ENCODE results near the gene NDOR1.

Gene NDOR1

DNA sequence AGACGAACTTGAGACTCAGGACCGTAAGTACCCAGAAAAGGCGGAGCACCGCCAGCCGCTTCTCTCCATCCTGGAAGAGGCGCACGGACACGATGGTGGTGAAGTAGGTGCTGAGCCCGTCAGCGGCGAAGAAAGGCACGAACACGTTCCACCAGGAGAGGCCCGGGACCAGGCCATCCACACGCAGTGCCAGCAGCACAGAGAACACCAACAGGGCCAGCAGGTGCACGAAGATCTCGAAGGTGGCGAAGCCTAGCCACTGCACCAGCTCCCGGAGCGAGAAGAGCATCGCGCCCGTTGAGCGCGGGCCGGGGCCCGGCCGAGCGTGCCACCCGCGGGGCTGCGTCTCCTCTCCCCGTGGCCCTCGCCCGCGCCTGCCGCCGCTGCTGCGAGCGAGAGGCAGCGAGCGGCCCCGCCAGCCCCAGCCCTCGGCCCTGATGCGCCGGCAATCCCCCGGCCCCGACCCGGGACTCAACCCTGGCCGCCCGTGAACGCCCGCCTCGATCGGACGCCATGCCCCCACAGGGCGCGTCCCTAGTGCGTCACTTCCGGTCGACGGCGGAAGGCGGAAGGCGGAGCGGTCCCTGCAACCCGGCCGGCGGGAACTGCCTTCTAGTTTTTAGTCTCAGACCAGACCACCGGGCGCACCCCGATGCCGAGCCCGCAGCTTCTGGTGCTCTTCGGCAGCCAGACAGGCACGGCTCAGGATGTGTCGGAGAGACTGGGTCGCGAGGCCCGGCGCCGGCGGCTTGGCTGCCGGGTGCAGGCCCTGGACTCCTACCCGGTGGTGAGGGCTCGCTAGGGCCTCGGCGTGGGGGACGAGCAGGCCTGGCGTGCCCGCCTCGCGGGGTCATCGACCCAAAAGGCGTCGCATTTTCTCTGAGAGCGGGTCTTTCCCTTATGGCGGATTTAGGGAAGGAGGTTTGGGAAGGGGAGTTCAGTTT lies at the start of gene NDOR1, which contains the start of gene TMEM203:
NDOR1 (plus strand) TSS at position 575 of the 944 bp plus-strand sequence; CDS start at position 653, 78 bp downstream.
TMEM203 (minus strand) TSS at position 523 of the 944 bp plus-strand sequence; CDS start at position 289, 234 bp downstream.
- no peak for DNase-seq

DNA sequence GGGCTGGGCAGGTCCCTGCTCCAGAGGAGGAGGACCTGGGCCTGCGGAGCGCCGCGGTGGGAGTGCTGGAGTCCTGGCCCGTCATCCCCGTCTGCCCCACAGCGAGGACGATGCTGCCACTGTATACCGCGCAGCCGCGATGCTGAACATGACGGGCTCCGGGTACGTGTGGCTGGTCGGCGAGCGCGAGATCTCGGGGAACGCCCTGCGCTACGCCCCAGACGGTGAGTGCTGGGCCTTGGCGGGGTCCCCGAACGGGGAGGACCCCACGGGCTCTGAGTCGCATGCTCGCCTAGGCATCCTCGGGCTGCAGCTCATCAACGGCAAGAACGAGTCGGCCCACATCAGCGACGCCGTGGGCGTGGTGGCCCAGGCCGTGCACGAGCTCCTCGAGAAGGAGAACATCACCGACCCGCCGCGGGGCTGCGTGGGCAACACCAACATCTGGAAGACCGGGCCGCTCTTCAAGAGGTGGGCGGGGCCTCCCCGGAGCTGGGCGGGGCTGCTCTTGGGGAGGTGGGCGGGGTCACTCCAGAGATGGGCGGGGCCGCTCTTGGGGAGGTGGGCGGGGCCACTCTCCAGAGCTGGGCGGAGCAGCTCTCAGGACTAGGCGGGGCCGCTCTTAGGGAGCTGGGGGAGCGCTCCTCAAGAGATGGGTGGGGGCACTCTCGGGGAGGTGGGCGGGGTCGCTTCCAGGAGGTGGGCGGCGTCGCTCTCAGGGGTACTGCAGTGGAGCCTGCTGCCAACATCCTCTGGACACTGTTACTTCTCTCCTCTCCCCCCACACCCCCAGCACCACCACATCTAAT lies 48.7 kb upstream of the NDOR1 start:
- peak; percentile 37 for DNase-seq

DNA sequence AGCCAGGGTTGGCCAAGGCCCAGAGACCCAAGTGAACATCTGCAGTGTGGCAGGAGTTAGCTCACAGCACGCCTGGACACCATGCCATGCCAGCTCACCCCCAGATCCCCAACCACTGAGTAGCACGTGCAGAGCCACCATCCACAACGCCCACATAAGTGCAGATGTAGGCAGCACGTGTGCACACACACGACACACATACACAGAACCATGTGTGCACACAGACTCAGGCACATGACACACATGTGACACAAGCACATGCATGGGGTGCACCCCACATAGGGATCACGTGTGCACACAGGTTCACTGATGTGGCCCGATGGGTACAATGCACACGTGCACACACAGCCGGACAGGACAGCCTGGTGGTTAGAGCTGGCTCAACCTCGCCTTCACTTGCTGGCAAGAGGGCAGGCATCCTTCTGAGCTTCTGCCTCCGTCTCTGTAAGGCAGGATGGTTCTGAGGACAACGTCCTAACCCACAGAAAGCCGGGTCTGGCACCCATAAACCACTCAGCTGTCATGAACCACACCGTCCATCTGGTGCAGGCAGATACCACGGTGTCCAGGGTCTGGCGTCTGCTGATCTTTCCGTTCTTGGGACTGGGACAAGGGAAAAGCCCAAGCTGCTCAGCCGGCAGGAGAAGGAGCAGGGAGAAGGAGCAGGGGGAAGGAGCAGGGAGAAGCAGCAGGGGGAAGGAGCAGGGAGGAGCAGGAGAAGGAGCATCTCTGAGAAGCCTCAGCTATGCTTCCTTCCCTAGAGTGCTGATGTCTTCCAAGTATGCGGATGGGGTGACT lies 47.7 kb upstream of the NDOR1 start:
- no peak for DNase-seq

GRCh38 chr9:137158625-137159024 lies 46.9 kb upstream of the NDOR1 start:
- DNase-seq: peak; percentile 63

DNA sequence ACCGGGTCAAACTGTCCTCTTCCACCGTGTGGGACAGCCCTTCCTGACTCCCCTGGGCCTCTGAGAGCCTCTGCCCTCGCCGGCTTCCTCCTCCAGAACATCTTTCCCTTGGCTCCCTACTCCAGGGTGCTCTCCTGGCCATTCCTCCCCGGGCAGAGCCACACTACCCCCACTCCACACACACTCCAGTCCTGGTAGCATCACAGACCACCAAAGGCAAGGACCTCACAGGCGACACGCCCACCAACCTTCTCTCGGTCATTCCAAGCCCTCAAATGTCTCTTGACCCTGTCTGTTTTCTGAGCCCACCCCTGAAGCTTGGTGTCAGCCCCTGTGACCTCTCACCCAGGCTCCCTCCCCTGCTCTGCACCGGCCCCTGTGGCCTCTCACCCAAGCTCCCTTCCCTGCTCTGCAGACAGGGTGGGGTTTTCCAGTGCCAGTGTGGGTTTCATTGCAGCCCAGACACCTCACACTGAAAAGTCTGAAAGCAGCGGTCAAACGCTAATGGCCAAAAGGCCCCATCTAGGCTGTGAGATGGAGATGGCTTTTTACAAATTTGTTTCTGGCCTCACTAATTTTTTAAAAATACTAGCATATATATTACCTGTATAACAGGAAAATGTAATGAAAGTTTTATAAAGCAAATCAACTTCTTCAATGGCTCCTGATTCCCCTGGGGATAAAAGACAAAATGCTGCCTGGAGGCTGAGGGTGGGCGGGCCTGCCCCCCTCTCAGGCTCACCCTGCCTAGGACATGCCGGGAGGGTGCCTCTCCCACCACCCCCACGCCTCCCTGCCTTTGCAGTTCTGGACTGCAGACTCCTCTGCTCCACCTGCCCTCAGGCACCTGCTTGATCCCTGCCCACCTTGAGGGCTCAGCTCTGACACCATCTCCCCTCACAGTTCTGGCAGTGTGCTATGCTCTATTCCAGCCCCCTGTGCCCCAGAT lies 46.1 kb upstream of the NDOR1 start:
- no peak for DNase-seq

DNA sequence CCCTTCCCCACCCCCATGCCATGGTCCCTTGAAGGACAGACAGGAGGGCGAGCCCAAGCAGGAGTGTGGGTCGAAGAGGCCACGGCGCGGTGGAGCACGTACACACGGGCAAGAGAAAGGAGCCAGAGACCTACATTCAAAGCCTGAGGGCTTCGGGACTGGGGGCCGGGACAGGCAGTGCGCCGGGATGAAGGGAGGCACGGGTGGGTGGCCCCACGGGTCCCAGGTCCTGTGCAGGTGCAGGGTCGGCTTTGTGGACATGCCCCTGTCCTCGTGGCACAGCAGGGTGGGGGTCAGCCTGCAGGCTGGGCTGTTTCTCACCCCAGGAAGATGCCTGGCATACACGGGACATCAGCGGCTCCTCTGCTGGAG lies 45.5 kb upstream of the NDOR1 start:
- DNase-seq: no peak

DNA sequence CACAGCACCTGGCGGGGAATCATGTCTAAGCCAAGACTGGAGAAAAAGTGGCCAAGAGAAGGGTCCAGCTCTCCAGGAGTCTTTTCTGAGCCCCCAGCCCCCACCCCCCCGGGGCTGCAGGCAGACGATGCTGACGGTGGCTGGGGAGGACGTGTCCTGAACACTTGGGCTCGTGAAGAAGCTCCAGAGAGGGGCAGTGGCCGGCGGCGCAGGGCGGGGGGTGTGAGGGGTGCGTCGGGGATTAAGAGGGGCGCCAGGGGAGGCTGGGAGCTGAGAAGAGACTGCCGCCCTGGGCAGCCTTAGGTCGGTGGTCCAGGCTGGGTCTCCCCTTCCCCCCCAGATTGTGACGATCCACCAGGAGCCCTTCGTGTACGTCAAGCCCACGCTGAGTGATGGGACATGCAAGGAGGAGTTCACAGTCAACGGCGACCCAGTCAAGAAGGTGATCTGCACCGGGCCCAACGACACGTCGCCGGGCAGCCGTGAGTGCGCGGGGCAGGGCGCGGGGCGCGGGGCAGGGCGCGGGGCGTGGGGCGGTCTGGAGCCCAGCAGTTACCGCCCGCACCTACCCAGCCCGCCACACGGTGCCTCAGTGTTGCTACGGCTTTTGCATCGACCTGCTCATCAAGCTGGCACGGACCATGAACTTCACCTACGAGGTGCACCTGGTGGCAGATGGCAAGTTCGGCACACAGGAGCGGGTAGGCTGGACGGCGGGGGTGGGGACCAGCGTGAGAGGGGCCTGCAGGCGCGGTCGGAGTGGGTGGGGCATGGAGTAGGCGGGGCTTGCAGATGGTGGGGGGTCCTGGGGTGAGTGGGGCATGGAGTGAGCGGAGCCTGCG lies 44.6 kb upstream of the NDOR1 start:
- DNase-seq: peak; percentile 82

DNA sequence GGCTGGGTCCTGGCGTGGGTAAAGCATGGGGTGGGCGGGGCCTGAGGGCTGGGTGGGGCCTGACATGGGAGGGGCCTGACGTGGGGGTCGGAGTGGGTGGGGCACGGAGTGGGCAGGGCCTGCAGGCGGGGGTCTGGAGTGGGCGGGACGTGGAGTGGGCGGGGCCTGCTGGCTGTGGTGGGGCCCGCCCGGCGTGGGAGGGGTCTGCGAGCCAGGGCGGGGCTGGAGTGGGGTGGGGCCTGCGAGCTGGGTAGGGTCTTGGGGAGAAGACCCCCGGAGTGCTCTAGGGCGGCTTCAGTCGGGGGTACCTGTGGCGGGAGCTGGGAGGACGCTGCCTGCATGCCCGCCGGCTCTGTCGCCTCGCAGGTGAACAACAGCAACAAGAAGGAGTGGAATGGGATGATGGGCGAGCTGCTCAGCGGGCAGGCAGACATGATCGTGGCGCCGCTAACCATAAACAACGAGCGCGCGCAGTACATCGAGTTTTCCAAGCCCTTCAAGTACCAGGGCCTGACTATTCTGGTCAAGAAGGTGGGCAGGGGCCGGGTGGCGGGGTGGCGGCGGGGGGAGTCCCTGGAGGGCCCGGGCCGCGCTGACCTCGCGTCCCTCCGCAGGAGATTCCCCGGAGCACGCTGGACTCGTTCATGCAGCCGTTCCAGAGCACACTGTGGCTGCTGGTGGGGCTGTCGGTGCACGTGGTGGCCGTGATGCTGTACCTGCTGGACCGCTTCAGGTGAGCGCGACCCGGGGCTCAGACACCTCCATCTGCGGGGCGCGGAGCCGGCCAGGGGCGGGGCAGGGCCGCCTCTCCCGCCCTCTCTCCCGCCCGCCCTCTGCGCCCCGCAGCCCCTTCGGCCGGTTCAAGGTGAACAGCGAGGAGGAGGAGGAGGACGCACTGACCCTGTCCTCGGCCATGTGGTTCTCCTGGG lies 43.7 kb upstream of the NDOR1 start:
- no peak for DNase-seq

GRCh38 chr9:137162505-137163364 lies 42.8 kb upstream of the NDOR1 start:
- DNase-seq: peak; percentile 57

DNA sequence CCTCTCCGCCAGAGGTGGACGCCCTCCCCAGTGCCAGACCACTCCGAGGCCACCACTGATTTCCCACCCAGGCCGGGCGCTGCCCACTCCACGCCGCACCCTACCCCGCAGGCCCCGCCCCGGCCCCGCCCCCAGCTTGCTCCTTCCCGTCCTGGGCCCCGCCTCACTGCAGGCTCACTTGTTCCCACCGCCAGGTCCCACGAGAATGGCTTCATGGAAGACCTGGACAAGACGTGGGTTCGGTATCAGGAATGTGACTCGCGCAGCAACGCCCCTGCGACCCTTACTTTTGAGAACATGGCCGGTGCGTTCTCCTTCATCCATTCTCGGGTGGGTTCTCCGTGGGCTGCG lies 42.2 kb upstream of the NDOR1 start:
- no peak for DNase-seq

GRCh38 chr9:137163805-137164204 lies 41.7 kb upstream of the NDOR1 start:
- DNase-seq: no peak

- DNase-seq: no peak
These were observed 40.9 kb upstream of the NDOR1 start for GRCh38 chr9:137164370-137165249.

- no peak for DNase-seq
These were observed 40.2 kb upstream of the NDOR1 start for GRCh38 chr9:137165250-137165836.

DNA sequence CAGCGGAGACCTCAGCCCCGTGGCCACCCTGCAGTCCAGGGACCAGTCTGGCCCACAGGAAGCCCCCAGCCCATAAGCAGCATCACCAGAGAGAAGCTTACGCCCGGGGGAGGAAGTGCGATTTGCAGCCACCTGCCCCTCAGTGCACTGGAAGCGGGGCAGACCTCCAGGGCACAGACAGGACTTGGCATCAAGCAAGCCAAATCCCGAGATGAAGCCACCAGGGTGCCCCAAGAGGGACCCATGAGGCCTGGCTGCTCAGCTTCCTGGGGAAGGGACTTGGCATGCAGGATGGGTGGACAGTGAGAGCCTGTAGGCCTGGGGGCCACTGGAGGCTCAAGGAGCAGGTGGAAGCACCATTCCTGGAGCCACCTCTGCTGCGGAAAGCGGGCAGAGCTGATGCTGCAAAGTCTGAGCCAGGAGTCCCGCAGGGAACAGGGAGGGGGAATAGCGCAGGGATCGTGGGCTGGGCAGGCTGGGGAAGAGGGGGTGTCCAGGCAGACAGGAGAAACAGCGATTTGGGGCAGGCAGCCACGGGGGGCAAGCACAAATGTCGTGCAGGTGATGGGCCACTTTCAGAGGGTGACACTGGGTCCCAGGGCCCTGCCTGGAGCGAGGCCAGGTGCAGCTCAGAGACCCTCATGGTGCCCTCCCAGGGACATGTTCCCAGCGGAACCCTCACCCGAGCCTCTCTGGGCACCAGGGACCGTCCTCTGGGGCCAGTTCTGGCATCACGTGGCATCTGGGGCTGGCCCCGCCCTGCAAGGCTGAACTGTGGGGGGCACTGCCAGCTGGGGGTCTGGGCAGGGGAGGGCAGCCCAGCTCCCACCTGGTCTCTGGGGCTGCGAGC lies 38.9 kb upstream of the NDOR1 start:
- no peak for DNase-seq

GRCh38 chr9:137167277-137167746 lies 38.2 kb upstream of the NDOR1 start:
- no peak for DNase-seq

Data from DMS153 (cell line).